B cell (primary cell): Measurements from ENCODE around the gene RAB43.

Source experiments
- CTCF ChIP-seq: fragments of 200-600 bp; IDR thresholded peaks from one replicate; pipeline ENCODE4 v1.8.0; 2022; ENCODE audit warnings: antibody characterized with exemption, mild to moderate bottlenecking
- EZH2 ChIP-seq: IDR thresholded peaks from 2 replicates; pipeline ENCODE4 v1.6.1; 2012; ENCODE audit warnings: borderline replicate concordance, low read depth, mild to moderate bottlenecking, moderate library complexity, low read length; ENCODE audit not compliant: insufficient read depth, poor library complexity, severe bottlenecking

- TF ChIP-seq EZH2: no peak
- peak; percentile 83 for TF ChIP-seq CTCF
Observed at GRCh38 chr3:129160891-129161859, 39.6 kb upstream of the RAB43 start, which contains the start of gene ISY1.
